Nephron (organoid): ENCODE results near the gene MIEF1.
"Not testable (repeated sequence)": the region's sequence is repeated elsewhere in the genome, so short reads cannot be mapped to it uniquely, and the experiment has no call there.

Experiments used
- H3K27ac Mint-ChIP-seq, 3 experiments: 2 replicates each; pipeline ENCODE4 v1.8.0; 2020; ENCODE audit warnings: mixed read lengths in 3 of 3, mild to moderate bottlenecking in 2 of 3, moderate library complexity in 1 of 3
- H3K27me3 Mint-ChIP-seq: 2 replicates; pipeline ENCODE4 v1.8.0; 2021; ENCODE audit warnings: low read depth, mild to moderate bottlenecking, moderate library complexity, mixed read lengths
- H3K36me3 Mint-ChIP-seq: 2 replicates; pipeline ENCODE4 v1.8.0; 2020; ENCODE audit warnings: low read depth, mixed read lengths
- H3K4me1 Mint-ChIP-seq: 2 replicates; pipeline ENCODE4 v1.8.0; 2020; ENCODE audit warnings: mixed read lengths
- H3K4me3 Mint-ChIP-seq, 3 experiments: 2 replicates each; pipeline ENCODE4 v1.8.0; 2020; ENCODE audit warnings: mild to moderate bottlenecking in 3 of 3, mixed read lengths in 3 of 3, moderate library complexity in 2 of 3
- H3K9me3 Mint-ChIP-seq: 2 replicates; pipeline ENCODE4 v1.8.0; 2020; ENCODE audit warnings: mixed read lengths
- TF ChIP-seq, protein P1 (sequence below), 3 experiments: fragments of 200-600 bp; sonication (generic); IDR thresholded peaks; one replicate each; pipeline ENCODE4 v1.5.0; 2021; ENCODE audit warnings: antibody characterized with exemption in 3 of 3; ENCODE audit not compliant: unreplicated experiment in 3 of 3

Gene MIEF1

DNA sequence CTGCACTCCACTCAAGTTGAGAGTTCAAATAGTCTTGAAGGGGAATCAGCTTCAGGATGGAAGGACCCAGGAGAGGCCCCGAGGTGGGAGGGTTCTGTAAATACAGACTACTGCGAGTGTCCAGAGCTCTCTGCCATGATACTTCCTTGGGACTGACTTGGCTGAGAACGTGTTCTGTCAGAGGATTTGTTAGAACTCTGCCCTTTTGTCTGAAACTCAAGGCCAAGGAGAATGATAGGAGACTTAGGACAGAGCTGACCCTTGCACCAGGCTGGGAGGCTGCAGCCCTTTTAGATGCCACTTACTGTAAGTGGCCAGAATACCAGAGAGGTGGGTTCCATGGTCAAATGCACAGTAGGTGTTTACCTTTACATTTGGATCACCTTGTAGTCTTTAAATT, 15.4 kb downstream of the MIEF1 start:
- Mint-ChIP-seq H3K9me3 (no peaks in the 10 kb centered on the region), H3K36me3 (peaks cover 50% of the 10 kb centered on the region), H3K4me3 (peak overlapping the region; percentile 57 to 71 (median 61)), H3K27me3 (peaks cover 3% of the 10 kb centered on the region), H3K27ac (peak overlapping the region; percentile 88 to 100 (median 99)), H3K4me1 (peaks cover 34% of the 10 kb centered on the region)
- TF ChIP-seq, protein P1, sequence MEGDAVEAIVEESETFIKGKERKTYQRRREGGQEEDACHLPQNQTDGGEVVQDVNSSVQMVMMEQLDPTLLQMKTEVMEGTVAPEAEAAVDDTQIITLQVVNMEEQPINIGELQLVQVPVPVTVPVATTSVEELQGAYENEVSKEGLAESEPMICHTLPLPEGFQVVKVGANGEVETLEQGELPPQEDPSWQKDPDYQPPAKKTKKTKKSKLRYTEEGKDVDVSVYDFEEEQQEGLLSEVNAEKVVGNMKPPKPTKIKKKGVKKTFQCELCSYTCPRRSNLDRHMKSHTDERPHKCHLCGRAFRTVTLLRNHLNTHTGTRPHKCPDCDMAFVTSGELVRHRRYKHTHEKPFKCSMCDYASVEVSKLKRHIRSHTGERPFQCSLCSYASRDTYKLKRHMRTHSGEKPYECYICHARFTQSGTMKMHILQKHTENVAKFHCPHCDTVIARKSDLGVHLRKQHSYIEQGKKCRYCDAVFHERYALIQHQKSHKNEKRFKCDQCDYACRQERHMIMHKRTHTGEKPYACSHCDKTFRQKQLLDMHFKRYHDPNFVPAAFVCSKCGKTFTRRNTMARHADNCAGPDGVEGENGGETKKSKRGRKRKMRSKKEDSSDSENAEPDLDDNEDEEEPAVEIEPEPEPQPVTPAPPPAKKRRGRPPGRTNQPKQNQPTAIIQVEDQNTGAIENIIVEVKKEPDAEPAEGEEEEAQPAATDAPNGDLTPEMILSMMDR (IDR thresholded peaks at IDR 0.05; ENCODE audit: unreplicated experiment in 3 of 3), result no peak

DNA sequence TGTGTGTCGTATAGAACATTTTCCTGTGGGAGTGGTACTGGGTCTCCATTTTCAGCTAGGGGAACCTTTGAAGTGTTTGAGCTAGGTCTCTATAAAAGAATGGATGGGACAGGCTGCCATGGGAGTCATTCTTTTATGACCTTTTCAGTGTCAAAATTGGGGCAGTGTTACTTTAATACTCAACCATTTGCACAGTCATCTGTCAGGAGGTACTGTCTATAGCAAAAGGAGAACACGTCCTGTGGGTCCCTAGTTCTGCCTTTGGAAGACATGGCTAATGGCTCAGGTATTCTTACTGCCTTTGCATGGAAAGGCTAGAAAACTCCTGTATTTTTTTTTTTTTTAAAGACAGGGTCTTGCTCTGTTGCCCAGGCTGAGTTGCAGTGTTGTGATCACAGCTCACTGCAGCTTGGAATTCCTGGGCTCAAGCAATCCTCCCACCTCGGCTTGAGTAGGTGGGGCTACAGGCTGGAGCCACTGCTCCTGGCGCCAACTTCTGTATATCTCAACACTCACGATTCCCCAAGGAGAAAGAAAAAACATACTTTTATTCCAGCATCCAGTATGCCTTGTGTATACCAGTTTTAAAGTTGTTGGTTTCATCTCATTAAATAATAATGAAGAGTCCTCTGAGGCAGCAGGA, 16.2 kb downstream of the MIEF1 start:
- H3K9me3 Mint-ChIP-seq, result no peaks in the 10 kb centered on the region
- peak overlapping the region; percentile 94 to 98 (median 94) for H3K4me3 Mint-ChIP-seq
- peak overlapping the region; percentile 99 to 100 (median 100) for H3K27ac Mint-ChIP-seq
- peaks cover 6% of the 10 kb centered on the region for H3K27me3 Mint-ChIP-seq
- H3K4me1 Mint-ChIP-seq, result peaks cover 42% of the 10 kb centered on the region
- TF ChIP-seq, protein P1 (IDR thresholded peaks at IDR 0.05; ENCODE audit: unreplicated experiment in 3 of 3), result no peak
- H3K36me3 Mint-ChIP-seq, result peaks cover 53% of the 10 kb centered on the region

DNA sequence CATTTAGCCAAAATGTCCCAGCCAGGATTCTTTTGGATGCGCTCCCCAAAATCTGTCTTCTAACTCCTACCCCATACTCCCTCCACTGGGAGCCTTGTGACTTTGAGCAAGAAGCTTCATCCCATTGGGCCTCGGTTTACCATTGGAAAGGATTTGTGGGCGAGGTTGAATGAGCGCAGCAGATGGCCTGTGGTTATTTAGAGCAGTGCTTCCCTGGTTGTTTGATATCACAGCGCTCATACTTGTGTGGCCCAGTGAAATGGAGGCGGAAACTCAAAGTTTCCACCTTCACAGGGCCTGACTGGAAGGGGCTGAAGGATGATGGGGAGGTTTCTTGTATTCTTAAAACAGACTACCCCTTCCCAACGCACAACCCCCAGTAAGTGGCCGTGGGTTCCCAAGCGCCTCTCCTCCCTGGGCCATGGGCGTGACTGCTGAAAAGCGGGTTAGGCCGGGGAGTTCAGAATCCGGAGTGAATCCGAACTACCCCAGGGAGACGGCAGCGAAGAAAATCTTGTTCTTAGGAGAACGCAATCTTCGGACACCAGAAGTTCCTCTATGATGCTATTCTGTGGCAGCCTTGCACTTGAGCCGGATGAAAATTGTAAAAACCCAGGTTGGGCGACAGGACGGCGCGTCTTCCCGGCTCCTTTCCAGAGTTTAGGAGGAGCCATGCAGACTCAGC, 17.0 kb downstream of the MIEF1 start:
- H3K4me3 Mint-ChIP-seq, result peak overlapping the region; percentile 94 to 98 (median 94)
- H3K27ac Mint-ChIP-seq, result peak overlapping the region; percentile 99 to 100 (median 100)
- H3K27me3 Mint-ChIP-seq, result peaks cover 6% of the 10 kb centered on the region
- peaks cover 46% of the 10 kb centered on the region for H3K4me1 Mint-ChIP-seq
- TF ChIP-seq, protein P1 (IDR thresholded peaks at IDR 0.05; ENCODE audit: unreplicated experiment in 3 of 3), result no peak
- H3K9me3 Mint-ChIP-seq, result no peaks in the 10 kb centered on the region
- peaks cover 50% of the 10 kb centered on the region for H3K36me3 Mint-ChIP-seq

DNA sequence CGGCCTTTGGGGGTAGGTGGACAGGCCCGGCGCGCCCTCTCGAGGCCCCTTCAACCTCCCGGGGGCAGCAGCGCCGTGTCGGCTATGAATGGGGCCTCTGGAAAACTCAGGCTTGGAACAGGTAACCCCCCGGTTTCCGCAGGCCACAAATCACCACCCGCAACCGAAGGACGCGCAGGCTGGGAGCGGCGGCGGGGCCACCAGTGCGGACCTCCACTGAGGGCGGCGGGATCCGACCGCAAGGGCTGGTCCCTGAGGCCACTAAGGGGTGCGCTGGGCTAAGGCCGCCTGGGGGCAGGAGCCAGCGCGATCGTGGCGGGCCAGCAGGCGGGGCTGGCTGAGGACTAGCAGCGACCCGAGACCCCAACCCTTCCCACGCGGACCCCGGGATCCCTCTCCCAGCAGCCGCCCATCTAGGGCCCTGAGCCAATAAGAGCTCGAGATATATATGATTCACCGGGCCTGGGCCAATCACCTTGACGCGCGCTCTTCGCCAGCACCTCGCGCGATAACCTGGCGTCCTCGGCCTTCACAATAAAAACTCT, 17.7 kb downstream of the MIEF1 start:
- H3K9me3 Mint-ChIP-seq, result no peaks in the 10 kb centered on the region
- TF ChIP-seq, protein P1 (IDR thresholded peaks at IDR 0.05; ENCODE audit: unreplicated experiment in 3 of 3), result peak in 2 of 3 experiments; percentile 17 to 43
- H3K27ac Mint-ChIP-seq, result peak overlapping the region; percentile 99 to 100 (median 100)
- H3K4me3 Mint-ChIP-seq, result peak overlapping the region; percentile 94 to 98 (median 94)
- peaks cover 50% of the 10 kb centered on the region for H3K36me3 Mint-ChIP-seq
- H3K4me1 Mint-ChIP-seq, result peaks cover 48% of the 10 kb centered on the region
- peaks cover 6% of the 10 kb centered on the region for H3K27me3 Mint-ChIP-seq

DNA sequence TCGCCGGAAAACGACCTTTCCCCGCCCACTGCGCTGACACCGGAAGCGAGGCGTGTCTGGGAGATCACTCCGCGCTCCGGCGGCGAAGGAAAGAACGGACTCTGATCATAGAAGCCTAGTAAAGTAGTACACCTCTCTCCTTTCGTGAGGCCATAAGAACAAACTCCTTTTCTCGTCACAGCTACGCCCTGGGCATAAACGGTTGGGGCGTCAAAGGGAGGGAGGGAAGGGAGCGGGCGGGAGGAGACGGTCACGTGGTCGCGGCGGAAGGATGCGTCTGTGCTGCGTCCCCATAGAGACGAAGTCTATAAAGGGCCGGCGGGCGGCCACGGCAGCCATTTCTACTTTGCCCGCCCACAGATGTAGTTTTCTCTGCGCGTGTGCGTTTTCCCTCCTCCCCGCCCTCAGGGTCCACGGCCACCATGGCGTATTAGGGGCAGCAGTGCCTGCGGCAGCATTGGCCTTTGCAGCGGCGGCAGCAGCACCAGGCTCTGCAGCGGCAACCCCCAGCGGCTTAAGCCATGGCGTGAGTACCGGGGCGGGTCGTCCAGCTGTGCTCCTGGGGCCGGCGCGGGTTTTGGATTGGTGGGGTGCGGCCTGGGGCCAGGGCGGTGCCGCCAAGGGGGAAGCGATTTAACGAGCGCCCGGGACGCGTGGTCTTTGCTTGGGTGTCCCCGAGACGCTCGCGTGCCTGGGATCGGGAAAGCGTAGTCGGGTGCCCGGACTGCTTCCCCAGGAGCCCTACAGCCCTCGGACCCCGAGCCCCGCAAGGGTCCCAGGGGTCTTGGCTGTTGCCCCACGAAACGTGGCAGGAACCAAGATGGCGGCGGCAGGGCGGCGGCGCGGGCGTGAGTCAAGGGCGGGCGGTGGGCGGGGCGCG, 18.4 kb downstream of the MIEF1 start, which contains the start of gene ATF4:
ATF4 (plus strand) TSS at position 337 of the 880 bp plus-strand sequence. CDS start 884 bp downstream, outside the sequence.
- peak within 1 kb of the TSS; percentile 99 to 100 (median 100) for H3K27ac Mint-ChIP-seq
- TF ChIP-seq, protein P1 (IDR thresholded peaks at IDR 0.05; ENCODE audit: unreplicated experiment in 3 of 3), result no peak
- H3K36me3 Mint-ChIP-seq, result peaks cover 54% of the 10 kb centered on the region
- H3K27me3 Mint-ChIP-seq, result peaks cover 6% of the 10 kb centered on the region
- peak within 1 kb of the TSS; percentile 94 to 98 (median 94) for H3K4me3 Mint-ChIP-seq
- H3K9me3 Mint-ChIP-seq, result no peaks in the 10 kb centered on the region
- peaks cover 55% of the 10 kb centered on the region for H3K4me1 Mint-ChIP-seq

DNA sequence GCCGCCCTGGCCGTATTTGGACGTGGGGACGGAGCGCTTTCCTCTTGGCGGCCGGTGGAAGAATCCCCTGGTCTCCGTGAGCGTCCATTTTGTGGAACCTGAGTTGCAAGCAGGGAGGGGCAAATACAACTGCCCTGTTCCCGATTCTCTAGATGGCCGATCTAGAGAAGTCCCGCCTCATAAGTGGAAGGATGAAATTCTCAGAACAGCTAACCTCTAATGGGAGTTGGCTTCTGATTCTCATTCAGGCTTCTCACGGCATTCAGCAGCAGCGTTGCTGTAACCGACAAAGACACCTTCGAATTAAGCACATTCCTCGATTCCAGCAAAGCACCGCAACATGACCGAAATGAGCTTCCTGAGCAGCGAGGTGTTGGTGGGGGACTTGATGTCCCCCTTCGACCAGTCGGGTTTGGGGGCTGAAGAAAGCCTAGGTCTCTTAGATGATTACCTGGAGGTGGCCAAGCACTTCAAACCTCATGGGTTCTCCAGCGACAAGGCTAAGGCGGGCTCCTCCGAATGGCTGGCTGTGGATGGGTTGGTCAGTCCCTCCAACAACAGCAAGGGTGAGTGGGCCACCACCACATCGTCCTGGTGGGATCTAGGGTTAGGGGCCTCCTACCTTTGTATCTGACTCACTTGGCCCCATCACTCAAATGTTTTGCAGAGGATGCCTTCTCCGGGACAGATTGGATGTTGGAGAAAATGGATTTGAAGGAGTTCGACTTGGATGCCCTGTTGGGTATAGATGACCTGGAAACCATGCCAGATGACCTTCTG, 19.2 kb downstream of the MIEF1 start:
- peaks cover 48% of the 10 kb centered on the region for H3K36me3 Mint-ChIP-seq
- H3K4me3 Mint-ChIP-seq, result peak overlapping the region; percentile 94 to 98 (median 94)
- H3K9me3 Mint-ChIP-seq, H3K27me3 Mint-ChIP-seq: not testable (repeated sequence)
- H3K4me1 Mint-ChIP-seq, result peaks cover 58% of the 10 kb centered on the region
- peak overlapping the region; percentile 99 to 100 (median 100) for H3K27ac Mint-ChIP-seq

DNA sequence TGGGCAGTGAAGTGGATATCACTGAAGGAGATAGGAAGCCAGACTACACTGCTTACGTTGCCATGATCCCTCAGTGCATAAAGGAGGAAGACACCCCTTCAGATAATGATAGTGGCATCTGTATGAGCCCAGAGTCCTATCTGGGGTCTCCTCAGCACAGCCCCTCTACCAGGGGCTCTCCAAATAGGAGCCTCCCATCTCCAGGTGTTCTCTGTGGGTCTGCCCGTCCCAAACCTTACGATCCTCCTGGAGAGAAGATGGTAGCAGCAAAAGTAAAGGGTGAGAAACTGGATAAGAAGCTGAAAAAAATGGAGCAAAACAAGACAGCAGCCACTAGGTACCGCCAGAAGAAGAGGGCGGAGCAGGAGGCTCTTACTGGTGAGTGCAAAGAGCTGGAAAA, 20.0 kb downstream of the MIEF1 start:
- H3K27ac Mint-ChIP-seq, result peak overlapping the region; percentile 99 to 100 (median 100)
- H3K4me1 Mint-ChIP-seq, result peaks cover 60% of the 10 kb centered on the region
- peaks cover 47% of the 10 kb centered on the region for H3K36me3 Mint-ChIP-seq
- not testable (repeated sequence) for H3K9me3 Mint-ChIP-seq, H3K27me3 Mint-ChIP-seq
- peak overlapping the region; percentile 94 to 98 (median 94) for H3K4me3 Mint-ChIP-seq
